Effector memory CD8-positive, alpha-beta T cell (primary cell): ENCODE measurements around the gene UNC13B.

Experiments
- ATAC-seq: fragments of 150-1000 bp; cut with Tn5 transposase; replicated peaks from 2 replicates; pipeline ENCODE4 v1.10.0; 2021; ENCODE audit warnings: mild to moderate bottlenecking, moderate library complexity
- DNase-seq, 3 experiments: peaks; one replicate each; pipeline ENCODE4 v3.0.0; 2021
- H3K27ac Mint-ChIP-seq, 2 donors: one replicate each; pipeline ENCODE4 v1.8.0; 2022; ENCODE audit warnings: mild to moderate bottlenecking in 2 of 2, mixed read lengths in 2 of 2, moderate library complexity in 2 of 2
- H3K27me3 Mint-ChIP-seq, 2 donors: one replicate each; pipeline ENCODE4 v1.8.0; 2022; ENCODE audit warnings: mixed read lengths in 2 of 2
- H3K36me3 Mint-ChIP-seq: one replicate; pipeline ENCODE4 v1.8.0; 2022; ENCODE audit warnings: mild to moderate bottlenecking, moderate library complexity, mixed read lengths; ENCODE audit not compliant: insufficient read depth
- H3K4me1 Mint-ChIP-seq, 2 donors: one replicate each; pipeline ENCODE4 v1.8.0; 2022; ENCODE audit warnings: low read depth in 2 of 2, mixed read lengths in 2 of 2
- H3K4me3 Mint-ChIP-seq, 2 donors: one replicate each; pipeline ENCODE4 v1.8.0; 2022; ENCODE audit warnings: mild to moderate bottlenecking in 2 of 2, mixed read lengths in 2 of 2, moderate library complexity in 2 of 2
- H3K9me3 Mint-ChIP-seq, 2 donors: one replicate each; pipeline ENCODE4 v1.8.0; 2022; ENCODE audit warnings: mixed read lengths in 2 of 2

UNC13B gene

DNA sequence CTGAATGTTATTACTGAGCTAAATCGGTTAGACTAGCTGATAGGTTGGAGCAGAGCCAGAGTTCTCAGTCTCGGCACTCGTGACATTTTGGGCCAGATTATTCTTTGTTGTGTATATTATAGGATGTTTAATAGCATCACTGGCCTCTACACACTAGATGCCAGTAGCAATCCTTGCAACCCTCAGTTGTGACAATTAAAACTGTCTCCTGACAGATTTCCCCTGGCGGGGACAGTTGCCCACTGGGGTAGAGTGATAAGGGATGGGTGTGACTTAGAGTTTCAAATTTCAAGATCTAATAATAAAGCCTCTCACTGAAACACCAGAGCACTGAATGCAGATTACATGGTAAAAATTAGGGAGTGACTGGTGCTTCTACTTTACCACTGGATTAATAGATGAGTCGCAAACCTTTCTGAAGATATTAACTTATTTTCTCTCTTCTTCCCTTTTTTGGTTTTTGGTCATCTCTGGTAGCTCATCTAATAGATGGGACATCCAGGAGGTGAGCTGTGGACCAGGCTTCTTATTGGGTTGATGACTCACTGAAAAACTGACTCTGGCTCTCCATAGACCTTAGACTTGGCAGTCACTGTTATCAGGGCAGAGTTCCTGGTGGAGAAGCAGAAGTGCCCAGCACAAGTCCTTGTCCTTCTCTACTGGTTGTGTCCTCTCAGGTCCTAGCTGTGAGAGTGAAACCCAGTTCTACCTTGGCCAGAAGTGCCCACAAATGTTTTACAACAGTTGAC lies 150.3 kb downstream of the UNC13B start:
- Mint-ChIP-seq H3K9me3 (no peaks in the 10 kb centered on the region), H3K4me1 (no peaks in the 10 kb centered on the region), H3K27ac (no peak overlapping the region), H3K4me3 (no peak overlapping the region), H3K36me3 (no peaks in the 10 kb centered on the region), H3K27me3 (peaks cover 3 to 44% of the 10 kb centered on the region in 2 donors)
- DNase-seq = no peak
- no peak for ATAC-seq

- Mint-ChIP-seq H3K27me3 (peaks cover 0 to 30% of the 10 kb centered on the region in 2 donors), H3K9me3 (no peaks in the 10 kb centered on the region), H3K27ac (no peak overlapping the region), H3K4me3 (no peak overlapping the region), H3K4me1 (no peaks in the 10 kb centered on the region), H3K36me3 (no peaks in the 10 kb centered on the region)
- ATAC-seq (no peak), DNase-seq (no peak)
Measured at GRCh38 chr9:35313460-35313859, 151.7 kb downstream of the UNC13B start.

- Mint-ChIP-seq H3K27me3 (peaks cover 0 to 25% of the 10 kb centered on the region in 2 donors), H3K4me1 (no peaks in the 10 kb centered on the region), H3K27ac (no peak overlapping the region), H3K36me3 (no peaks in the 10 kb centered on the region), H3K4me3 (no peak overlapping the region), H3K9me3 (no peaks in the 10 kb centered on the region)
- no peak for DNase-seq
- no peak for ATAC-seq
Measured at GRCh38 chr9:35313916-35314315, 152.1 kb downstream of the UNC13B start.

- peaks cover 0 to 6% of the 10 kb centered on the region in 2 donors for H3K27me3 Mint-ChIP-seq
Measured at GRCh38 chr9:35318741-35319140, 156.9 kb downstream of the UNC13B start.

GRCh38 chr9:35322075-35322885 lies 160.5 kb downstream of the UNC13B start:
- Mint-ChIP-seq H3K27me3 (peaks cover 5 to 26% of the 10 kb centered on the region in 2 donors), H3K27ac (no peak overlapping the region), H3K4me1 (no peaks in the 10 kb centered on the region), H3K9me3 (no peaks in the 10 kb centered on the region), H3K4me3 (no peak overlapping the region), H3K36me3 (no peaks in the 10 kb centered on the region)
- DNase-seq = no peak
- ATAC-seq = no peak

More at GRCh38 chr9:35318741-35319140, 156.9 kb downstream of the UNC13B start:
- no peaks in the 10 kb centered on the region for H3K36me3 Mint-ChIP-seq
- no peaks in the 10 kb centered on the region for H3K9me3 Mint-ChIP-seq
- H3K4me1 Mint-ChIP-seq = no peaks in the 10 kb centered on the region
- no peak overlapping the region for H3K27ac Mint-ChIP-seq
- ATAC-seq = no peak
- no peak overlapping the region for H3K4me3 Mint-ChIP-seq
- DNase-seq = no peak

GRCh38 chr9:35324966-35325365 lies 163.2 kb downstream of the UNC13B start:
- no peak overlapping the region for H3K4me3 Mint-ChIP-seq
- H3K27ac Mint-ChIP-seq = no peak overlapping the region
- no peaks in the 10 kb centered on the region for H3K4me1 Mint-ChIP-seq
- no peaks in the 10 kb centered on the region for H3K9me3 Mint-ChIP-seq
- H3K27me3 Mint-ChIP-seq = peaks cover 22 to 44% of the 10 kb centered on the region in 2 donors
- DNase-seq (no peak), ATAC-seq (no peak)
- no peaks in the 10 kb centered on the region for H3K36me3 Mint-ChIP-seq

GRCh38 chr9:35333551-35333950 lies 171.7 kb downstream of the UNC13B start:
- ATAC-seq (no peak), DNase-seq (no peak)
- H3K36me3 Mint-ChIP-seq = no peaks in the 10 kb centered on the region
- no peaks in the 10 kb centered on the region for H3K9me3 Mint-ChIP-seq
- H3K4me1 Mint-ChIP-seq = no peaks in the 10 kb centered on the region
- H3K27ac Mint-ChIP-seq = no peak overlapping the region
- peaks cover 19 to 36% of the 10 kb centered on the region in 2 donors for H3K27me3 Mint-ChIP-seq
- H3K4me3 Mint-ChIP-seq = no peak overlapping the region

- H3K9me3 Mint-ChIP-seq = no peaks in the 10 kb centered on the region
- no peaks in the 10 kb centered on the region for H3K36me3 Mint-ChIP-seq
- no peak for DNase-seq
- H3K27ac Mint-ChIP-seq = no peak overlapping the region
- H3K4me1 Mint-ChIP-seq = no peaks in the 10 kb centered on the region
- H3K4me3 Mint-ChIP-seq = no peak overlapping the region
- peaks cover 10 to 23% of the 10 kb centered on the region in 2 donors for H3K27me3 Mint-ChIP-seq
- ATAC-seq = no peak
Measured at GRCh38 chr9:35335164-35335563, 173.4 kb downstream of the UNC13B start.

GRCh38 chr9:35338086-35338485 lies 176.3 kb downstream of the UNC13B start:
- Mint-ChIP-seq H3K27me3 (peaks cover 12 to 32% of the 10 kb centered on the region in 2 donors), H3K9me3 (no peaks in the 10 kb centered on the region), H3K4me1 (no peaks in the 10 kb centered on the region), H3K36me3 (no peaks in the 10 kb centered on the region), H3K4me3 (no peak overlapping the region), H3K27ac (no peak overlapping the region)
- ATAC-seq = no peak
- DNase-seq = no peak

- H3K4me1 Mint-ChIP-seq = no peaks in the 10 kb centered on the region
- DNase-seq (no peak), ATAC-seq (no peak)
- no peak overlapping the region for H3K4me3 Mint-ChIP-seq
- H3K27me3 Mint-ChIP-seq = peaks cover 12 to 37% of the 10 kb centered on the region in 2 donors
- H3K36me3 Mint-ChIP-seq = no peaks in the 10 kb centered on the region
- no peak overlapping the region for H3K27ac Mint-ChIP-seq
- no peaks in the 10 kb centered on the region for H3K9me3 Mint-ChIP-seq
Measured at GRCh38 chr9:35338561-35339274, 176.9 kb downstream of the UNC13B start.

GRCh38 chr9:35340046-35340445 lies 178.2 kb downstream of the UNC13B start:
- ATAC-seq = no peak
- no peak for DNase-seq
- H3K4me1 Mint-ChIP-seq = no peaks in the 10 kb centered on the region
- no peak overlapping the region for H3K4me3 Mint-ChIP-seq
- no peaks in the 10 kb centered on the region for H3K36me3 Mint-ChIP-seq
- no peak overlapping the region for H3K27ac Mint-ChIP-seq
- H3K9me3 Mint-ChIP-seq = no peaks in the 10 kb centered on the region
- H3K27me3 Mint-ChIP-seq = peaks cover 12 to 37% of the 10 kb centered on the region in 2 donors

GRCh38 chr9:35341021-35341420 lies 179.2 kb downstream of the UNC13B start:
- no peaks in the 10 kb centered on the region for H3K4me1 Mint-ChIP-seq
- no peaks in the 10 kb centered on the region for H3K9me3 Mint-ChIP-seq
- no peak overlapping the region for H3K4me3 Mint-ChIP-seq
- H3K27me3 Mint-ChIP-seq = peaks cover 12 to 37% of the 10 kb centered on the region in 2 donors
- ATAC-seq (no peak), DNase-seq (no peak)
- no peak overlapping the region for H3K27ac Mint-ChIP-seq
- no peaks in the 10 kb centered on the region for H3K36me3 Mint-ChIP-seq

- H3K9me3 Mint-ChIP-seq = no peaks in the 10 kb centered on the region
- ATAC-seq = no peak
- no peak for DNase-seq
- H3K27me3 Mint-ChIP-seq = peaks cover 12 to 37% of the 10 kb centered on the region in 2 donors
- H3K36me3 Mint-ChIP-seq = no peaks in the 10 kb centered on the region
- H3K27ac Mint-ChIP-seq = no peak overlapping the region
- no peak overlapping the region for H3K4me3 Mint-ChIP-seq
- H3K4me1 Mint-ChIP-seq = no peaks in the 10 kb centered on the region
Measured at GRCh38 chr9:35341585-35341984, 179.8 kb downstream of the UNC13B start.
